Hematopoietic multipotent progenitor cell (in vitro differentiated cells): ENCODE measurements around the gene SYNGAP1. TPM values are rescaled to one million over a fixed set of nuclear protein-coding genes. Genes with fewer than 3 reads are reported as not detected.

Experiments
- DNase-seq, 3 donors: peaks; one replicate each; pipeline ENCODE4 v3.0.0-alpha.2; 2011 to 2015; ENCODE audit warnings: low read depth in 2 of 3, low spot score in 2 of 3
- total RNA-seq: library from RNA; depleted of rRNA; stranded (reverse); fragments of >200 nt; gene quantifications from one replicate; pipeline ENCODE4 v1.2.3, GENCODE V29; 2012

The SYNGAP1 gene
- total RNA-seq, 1 donor = 22.4 TPM

DNA sequence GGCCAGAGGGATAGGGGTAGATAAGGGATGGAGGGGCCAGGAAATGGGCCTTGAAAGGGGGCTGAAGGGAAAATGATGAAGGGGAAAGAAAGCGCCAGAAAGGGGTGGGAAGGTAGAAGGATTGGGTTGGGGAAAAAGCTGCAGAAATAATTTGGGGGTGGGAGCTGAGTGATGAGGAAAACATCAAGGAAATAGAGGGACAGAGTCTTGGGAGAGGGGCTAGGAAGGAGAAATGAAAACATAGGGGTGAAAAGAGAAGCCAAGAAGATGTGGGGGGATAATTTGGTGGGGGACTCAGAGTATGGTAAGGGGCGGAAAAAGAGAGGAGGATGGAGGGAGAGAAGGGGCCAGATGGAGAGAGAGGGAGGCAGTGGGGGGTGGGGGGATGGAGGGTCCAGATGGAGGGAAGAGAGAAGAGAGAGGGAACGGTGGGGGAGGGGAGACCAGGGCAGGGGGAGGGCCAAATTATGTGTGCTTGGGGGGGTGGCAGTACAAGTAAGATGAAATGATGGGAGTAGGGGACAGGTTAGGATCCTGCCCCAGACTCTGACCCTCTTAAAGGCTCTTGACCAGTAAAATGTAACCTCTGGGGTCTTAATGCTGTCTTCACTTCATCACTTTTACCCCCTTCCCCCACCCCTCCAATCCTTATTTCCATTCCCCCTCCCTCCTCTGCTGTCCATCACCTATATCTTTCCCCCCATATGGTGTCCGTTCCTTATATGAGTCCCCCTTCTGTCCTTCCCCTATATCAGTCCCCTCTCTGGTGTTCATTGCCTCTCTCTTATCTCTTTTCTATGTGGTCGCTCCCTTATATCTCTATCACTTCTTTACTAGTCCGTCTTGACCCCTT is 852 bp downstream of the SYNGAP1 start:
- peak in 1 of 3 donors; percentile 28 for DNase-seq

DNA sequence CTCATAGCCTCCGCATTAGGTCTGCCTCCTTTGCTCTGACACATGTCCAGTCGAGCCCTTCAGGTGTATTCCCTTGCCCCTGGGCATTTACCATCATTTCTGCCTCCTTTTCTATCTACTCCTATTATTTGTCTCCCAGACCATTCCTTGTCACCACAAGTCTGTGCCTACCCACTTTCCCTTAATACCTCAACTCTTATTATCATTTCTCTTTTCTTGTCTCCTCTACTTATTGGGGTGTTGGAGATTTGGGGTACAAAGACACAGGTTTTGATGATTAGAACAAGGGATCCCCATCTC is 1.4 kb downstream of the SYNGAP1 start:
- no peak for DNase-seq

DNA sequence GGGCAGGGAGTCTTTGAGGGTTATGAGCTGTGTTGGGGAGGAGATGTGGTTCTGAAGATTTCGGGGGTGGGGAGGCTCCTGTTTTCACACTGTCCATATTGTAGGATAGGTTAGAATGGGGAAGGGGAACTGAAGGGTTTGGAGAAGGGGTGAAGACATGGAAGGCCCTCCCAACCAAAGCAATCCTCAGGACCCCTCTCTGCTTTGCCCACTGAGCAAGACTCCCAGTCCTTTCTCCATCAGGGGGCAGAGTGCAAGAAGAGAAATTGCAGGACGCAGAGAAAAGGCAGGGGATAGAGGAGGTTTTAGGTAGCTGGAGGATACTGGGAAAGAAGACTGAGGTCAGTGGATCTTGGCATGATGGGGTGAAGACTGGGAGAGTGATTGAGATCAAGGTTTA is 3.9 kb downstream of the SYNGAP1 start:
- no peak for DNase-seq

DNA sequence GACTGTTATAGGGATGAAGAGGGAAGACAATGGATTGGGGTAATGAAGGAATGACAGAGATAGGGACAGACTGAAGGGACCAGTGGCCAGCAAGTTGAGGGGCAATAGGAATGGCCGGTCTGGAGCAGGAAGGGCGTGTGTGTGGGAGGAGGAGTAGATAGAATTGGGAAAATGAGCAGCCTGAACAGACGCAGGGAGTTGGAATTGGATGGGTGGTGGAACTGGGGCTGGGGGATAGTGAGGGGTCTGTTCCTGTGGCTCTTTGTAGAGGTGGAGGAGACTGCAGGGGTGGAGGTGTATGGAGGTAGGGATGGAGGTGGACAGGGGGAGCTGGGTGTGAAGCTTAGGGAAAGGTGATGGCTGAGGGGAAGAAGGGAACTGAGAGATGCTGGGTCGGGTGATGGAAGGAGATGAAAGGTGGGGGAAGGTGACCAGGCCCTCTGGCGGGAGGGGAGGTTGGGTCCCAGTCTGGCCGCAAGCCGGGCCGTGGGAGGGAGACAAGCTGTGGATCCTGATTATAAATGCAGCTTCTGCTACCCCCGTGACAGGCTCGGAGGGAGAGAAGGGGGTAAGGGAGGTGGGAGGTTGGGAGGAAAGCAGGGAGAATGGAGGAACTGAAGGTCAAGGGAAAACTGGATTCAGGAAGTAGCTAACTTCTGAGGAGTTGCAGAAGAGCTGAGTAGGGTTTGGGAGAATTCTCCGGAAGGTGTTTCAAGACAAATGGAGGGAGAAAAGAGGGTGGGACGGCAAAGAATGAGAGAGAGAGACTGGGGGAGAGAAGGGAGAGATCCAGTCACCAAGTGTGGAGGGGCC is 5.2 kb downstream of the SYNGAP1 start:
- DNase-seq = no peak

DNA sequence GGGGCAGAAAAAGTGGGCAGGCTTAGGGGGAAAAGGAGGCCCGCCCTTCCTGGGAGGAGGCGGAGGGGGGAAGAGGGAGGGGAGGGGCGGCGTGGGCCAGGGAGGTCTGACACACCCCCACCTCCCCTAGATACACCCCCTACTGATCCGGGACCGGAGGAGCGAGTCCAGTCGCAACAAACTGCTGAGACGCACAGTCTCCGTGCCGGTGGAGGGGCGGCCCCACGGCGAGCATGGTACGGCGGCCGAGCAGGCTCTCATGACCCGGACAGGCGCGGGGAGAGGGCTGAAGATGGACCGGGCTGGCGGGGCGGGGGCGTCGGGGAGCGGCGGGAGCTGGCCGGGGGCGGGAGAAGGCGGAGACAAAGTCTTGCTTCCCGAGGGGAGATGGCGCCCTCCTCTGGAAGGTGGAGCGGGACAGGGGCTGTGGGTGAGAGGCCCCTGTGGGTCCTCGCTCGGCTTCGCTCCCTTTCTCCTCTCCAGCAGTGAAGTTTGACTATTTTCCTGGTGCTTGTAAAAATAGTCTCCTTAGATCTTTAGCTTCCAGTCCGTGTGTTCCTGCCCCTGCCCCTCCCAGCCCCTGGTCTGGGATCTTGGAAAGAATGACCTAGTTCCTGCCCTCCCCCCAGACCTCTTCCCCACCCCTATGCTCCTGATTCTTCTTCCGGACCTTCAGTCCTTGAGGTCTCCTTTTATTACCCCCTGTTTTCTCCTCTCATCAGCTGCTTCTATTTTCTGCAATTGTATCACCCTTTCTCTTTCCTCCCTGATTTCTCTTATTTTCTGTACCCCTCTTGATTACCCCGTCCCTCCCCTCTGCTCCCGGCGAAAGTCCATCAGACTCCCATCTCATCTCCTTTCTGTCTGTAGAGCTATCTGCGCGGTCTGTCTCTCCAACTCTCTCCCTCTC is 6.1 kb downstream of the SYNGAP1 start:
- DNase-seq = peak; percentile 53 to 87 (median 86)

DNA sequence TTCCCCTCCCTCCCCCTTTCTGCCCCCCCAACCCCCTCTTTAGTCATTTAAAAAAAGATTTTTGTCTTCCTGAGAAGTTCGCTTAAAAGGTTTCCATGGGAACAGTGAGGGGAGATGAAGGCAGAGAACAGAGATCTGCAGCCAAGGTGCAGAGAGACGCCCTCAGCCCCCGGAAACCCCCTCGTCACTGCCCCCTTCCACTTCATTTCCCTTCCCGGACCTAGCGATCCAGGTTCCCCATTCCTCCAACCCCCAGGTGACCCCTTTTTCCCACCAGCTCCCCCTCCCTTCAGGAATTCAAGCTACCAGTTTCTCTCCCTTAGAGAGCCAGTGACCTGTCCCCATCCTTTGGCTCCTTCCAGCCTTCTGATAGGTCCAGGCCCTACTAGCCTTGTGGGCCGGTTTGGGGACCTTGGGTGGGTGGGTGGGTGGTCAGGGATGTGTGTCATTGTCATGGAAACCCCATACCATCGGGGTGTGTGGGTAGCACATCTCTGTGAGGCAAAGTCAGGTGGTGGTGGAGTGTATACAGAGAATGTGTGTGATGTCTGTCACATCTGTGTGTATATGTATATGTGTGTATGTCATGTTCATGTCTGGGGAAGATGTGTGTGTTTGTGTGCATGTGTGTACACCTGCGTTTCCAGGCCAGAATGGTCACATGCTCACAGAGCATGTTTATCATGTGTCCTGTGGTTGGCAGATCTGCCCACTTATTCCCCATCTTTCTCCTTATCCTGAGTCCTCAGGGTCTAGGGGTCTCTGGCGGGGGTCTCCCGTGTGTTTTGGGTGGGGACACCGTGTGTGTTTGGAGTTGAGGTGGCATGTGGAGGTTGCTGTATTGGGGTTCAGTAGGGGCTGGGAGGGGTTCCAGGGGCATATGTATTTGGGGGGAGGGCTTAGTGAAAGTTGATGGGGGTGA is 7.0 kb downstream of the SYNGAP1 start:
- DNase-seq = peak in 2 of 3 donors; percentile 14 to 29

DNA sequence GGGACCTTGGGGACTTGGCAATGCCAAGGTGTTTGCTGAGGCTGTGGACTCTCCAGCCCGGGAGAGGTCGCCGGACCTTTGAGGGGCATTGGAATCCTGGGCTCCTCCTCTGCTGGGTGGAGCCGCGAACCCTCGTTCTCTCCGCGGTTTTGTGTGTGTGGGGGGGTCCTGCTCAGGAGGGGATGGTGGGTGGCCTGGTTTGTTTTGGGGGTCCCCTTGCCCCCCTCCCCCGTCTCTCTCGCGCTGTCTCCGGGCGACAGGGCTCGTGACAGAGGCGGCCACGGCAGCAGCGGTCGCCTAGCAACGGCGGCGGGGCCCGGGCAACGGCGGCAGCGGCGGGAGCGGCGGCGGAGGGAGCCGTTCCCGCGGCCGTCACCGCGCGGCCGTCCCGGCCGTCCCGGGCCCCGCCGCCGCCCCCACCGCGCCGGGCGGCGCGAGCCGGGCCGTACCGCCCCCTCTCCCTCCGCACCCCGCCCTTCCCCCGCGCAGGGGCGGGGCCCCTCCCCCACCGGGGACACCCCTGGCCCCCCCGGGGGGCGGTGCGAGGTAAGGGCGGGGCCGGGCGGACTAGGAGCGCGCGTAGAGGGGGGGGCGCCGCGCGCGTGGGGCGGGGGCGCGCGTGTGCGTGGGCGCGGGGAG is 7.8 kb downstream of the SYNGAP1 start:
- peak; percentile 21 to 44 (median 35) for DNase-seq

DNA sequence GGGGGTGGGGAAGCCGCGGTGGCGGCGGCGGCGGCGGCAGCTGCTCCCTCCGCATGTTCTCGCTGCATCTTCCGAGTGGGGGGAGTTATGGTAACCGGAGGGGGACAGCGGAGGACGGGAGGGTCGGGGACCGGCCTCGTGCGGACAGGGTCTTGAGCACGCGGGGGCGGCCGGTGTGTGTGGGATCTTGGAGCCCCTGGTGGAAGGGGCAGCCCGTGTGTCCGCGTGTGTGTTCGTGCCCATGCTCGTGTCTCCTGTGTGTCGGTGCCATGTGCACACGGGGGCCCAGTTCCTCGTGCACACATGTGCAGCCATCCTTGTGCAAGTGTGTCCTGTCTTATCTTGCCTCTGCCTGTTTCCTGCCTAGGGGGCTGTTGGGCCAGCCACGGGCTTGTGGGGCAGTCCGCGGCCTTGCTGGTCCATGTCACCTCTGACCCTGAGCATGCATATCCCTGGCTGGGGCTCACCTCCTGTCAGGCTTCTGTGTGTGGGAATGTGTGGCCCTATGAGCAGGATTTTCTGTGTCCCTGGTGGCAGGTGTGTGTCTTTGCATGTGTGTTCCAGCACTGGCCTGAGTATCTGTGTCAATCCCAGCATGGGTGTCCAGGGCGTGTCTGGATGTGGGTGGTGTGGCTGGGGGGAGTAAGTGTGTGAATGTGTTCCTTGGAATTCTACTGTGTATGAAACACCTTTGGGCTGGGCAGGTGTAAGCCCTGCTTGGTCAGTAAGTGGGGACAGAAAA is 8.5 kb downstream of the SYNGAP1 start:
- peak; percentile 41 to 55 (median 55) for DNase-seq

DNA sequence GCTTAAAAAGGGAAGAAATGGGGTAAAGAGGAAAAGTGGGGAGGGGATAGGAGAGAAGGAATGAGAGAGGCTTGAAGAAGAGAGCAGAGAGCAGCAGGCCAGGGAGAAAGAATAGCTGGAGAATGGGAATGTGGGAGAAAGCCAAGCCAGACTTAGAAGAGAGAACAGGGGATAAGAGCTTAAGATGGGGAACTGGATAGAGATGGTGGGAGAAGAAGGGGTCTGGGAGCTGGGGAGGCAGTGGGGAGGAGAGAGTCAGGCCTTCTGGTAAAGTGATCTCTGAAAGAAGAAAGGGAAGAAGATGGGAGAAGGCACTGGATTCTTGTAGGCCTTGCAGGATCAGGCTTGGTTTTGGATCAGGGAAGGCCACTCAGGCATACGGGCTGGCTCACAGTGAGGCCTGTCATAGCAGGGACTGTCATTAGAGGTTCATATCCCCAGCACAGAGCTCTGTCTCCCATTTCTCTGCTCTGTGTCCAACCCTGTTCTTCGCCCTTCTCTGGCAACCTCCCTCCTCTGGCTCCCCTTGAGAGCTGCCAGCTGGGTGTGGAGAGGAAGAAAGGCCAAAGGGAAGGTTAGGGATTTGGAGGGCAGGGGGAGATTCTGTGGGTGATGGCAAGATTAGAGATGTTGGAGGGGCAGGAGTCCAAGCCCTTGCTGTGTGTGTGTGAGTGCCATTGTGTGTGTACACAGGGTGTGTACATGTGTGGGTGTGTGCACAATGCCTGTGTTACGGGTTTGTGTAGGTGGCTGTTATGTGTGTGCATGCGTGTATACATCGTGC is 9.3 kb downstream of the SYNGAP1 start:
- DNase-seq = no peak

DNA sequence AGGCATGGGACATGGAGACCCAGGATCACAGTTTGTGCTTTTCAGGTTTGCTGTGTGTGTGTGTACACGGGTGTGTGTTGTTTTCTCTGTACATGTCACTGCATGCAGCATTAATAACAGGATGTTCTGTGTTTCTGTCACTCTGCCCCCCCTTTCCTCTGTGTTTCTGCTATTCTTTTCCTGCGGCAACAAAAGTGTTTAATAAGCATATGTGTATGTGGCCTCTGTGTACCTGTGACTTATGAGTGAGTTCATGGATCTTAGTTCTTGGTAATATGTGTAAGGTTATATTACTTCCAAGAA is 9.8 kb downstream of the SYNGAP1 start:
- DNase-seq = no peak

DNA sequence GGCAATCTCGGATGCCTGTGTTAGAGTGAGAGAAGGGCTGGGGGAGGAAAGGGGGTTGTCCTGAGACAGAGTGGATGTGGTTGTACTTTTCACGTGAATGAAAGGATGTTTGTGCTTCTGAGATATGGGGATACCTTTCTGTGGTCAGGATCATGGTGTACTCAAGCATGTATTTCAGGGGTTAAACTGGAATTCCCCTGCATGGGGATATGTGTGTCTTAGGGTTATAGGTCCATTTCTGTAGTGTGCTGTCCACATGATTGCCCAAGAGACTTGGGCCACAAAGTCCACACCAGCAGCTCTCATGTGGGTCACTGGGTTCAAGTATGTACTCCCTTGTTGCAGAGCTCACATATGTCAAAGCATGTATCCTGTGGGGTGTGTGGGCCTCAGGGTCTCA is 10.5 kb downstream of the SYNGAP1 start:
- DNase-seq = peak in 2 of 3 donors; percentile 20 to 26

DNA sequence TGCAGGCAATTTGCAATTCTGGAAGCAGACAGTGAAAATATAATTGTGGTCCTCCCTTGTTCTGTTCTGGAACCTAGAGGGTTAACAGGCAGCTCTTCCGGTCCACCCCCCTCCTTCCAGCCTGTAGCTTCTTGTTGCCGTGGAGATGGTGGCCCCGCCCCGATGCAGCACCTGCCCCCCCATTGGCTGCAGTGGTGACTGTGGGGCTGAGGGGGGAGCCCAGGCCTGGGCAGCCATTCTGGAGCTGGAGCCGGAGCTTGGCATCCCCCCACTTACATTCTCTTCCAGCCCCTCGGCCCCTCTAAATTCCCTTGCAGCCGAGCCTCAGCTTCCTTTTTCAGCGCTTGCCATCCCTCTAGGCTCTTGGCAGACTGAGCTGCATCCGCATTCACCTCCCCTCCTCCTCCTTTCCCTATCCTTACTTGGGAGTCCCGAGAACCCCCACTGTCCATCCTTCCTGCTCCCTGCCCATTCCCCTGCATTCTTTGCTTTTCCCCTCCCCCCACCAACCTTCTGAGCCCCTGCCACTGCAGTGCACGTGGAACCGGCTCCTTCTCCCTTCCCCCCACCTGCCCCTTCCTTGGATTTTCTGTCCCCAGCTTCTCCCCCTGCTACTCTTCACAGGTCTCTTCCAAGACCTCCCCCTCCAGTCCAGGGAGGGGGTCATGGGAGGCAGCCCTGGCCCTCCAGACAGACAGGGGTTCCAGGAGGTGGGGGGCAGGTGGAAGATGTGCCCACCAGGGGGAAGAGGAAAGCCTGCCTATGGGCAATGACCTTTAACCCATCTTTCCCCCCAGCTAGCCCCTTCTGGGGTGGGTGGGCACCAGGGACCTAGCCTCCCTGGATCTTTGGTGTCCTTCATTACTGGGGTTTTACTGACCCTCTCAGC is 11.4 kb downstream of the SYNGAP1 start:
- peak; percentile 46 to 86 (median 76) for DNase-seq

DNA sequence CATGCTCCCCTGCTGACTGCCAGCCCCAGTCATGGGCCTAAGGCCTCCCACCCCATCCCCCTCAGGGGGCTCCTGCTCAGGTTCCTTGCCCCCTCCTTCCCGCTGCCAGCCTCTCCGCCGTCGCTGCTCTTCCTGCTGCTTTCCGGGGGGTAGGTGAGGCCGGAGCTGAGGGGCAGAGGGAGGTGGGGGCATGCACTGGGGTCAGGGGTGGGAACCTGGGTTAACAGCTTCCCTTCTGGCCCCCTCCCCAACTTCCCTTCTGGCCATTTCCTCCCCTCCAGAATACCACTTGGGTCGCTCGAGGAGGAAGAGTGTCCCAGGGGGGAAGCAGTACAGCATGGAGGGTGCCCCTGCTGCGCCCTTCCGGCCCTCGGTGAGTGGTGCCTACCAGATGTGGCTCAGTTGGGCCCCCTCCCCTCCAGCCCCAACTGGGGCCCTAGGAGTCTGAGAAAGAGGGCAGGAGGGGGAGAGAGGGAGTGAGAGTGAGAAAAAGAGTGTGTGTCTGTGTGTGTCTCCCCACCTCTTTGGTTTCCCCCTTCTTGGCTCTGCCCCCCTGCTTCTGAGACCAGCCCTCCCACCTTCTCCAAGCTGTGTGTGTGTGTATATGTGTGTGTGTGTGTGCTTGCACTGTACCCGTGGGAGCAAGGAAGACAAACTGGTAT is 12.1 kb downstream of the SYNGAP1 start:
- peak in 2 of 3 donors; percentile 59 to 74 for DNase-seq

DNA sequence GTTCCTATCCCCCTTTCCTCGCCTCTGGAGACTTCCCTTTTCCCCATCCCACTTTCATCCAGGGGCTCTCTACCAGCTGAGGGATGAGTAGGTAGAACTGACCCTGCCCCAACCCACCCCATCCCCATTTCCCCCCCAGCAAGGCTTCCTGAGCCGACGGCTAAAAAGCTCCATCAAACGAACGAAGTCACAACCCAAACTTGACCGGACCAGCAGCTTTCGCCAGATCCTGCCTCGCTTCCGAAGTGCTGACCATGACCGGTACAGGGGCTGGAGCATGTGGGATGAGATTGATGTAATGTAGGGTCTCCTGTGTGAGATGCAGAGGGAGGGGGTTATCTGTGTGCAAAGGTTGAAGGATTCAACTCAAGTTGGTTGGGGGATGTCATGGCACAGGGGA is 12.7 kb downstream of the SYNGAP1 start:
- no peak for DNase-seq

DNA sequence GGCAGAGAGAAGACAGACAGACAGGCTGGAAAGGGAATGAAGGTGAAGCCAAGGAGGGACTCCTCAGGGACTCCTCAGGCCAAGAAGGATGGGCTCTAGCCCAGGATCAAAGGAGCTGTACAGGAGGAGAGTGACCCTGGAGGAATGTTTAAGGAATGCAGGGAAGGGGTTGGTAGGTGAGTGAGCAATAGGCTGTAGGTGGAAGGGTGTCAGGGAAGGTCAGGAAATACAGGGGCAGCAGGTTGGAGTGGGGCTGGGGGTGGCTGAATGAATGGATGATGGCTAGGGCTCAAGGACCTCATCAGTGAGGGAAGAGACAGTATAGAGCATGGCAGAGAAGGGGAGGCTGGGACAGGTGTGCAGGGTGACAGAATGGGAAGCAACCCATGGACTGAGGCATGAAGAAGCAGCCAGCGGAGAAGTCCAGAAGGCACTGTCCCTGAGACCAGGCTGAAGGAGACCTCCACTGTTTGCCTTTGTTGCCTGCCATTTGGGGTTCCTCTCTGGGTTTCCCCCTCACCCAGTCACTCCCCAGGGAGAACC is 13.2 kb downstream of the SYNGAP1 start:
- DNase-seq = no peak

DNA sequence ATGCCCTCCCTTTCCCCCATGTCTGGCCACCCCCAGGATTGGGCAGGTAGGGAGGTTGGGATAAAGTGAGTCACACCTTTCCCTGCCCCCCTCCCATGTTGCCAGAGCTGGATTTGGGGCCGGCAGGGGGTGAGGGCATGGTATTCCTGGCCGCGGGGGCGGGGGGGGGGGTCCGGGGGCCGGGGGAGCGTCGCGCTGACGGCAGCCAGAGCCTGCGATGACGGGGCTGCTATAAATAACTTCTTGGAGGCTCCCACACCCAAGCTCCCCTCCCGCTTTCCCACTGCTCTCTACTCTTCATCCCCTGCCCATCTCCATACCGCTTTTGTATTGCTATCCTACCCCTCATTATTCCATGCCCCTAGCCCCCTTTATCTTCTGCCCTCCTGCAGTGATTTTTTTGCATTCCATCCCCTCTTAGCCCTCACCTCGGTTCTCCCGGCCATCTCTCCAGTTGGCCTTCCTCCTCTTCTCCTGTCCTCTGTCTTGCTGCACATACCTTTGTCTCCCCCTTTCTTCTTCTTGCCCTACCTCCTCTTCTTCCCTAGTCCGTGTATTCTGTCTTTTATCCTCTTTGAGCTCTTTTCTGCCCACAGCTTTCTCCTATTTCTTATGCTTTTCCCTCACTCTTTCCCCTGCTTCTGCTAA is 13.8 kb downstream of the SYNGAP1 start:
- DNase-seq = no peak
